ENCODE measurements around the gene SLC25A42. TPM values are rescaled to one million over a fixed set of nuclear protein-coding genes. Genes with fewer than 3 reads are reported as not detected.

SLC25A42 gene
- total and polyA plus RNA-seq, 7 donors, result 2.4 to 9.5 (median 7.8) TPM

- 84 to 86% methylated on average over 11 of the region's 11 CpGs for WGBS, 2 donors
- peaks cover 0 to 21% (median 0%) of the 10 kb centered on the region in 4 donors for H3K36me3 ChIP-seq
- intact Hi-C loops (cut with DNase I), result no loop called here
- TF ChIP-seq POLR2AphosphoS5 (IDR thresholded peaks at IDR 0.05) (no peak), EP300 (IDR thresholded peaks at IDR 0.05) (no peak), CTCF (IDR thresholded peaks at IDR 0.05) (no peak), POLR2A (IDR thresholded peaks at IDR 0.05) (no peak)
- no peak overlapping the region for H3K27ac ChIP-seq
- no peaks in the 10 kb centered on the region for H3K9me3 ChIP-seq
- H3K27me3 ChIP-seq, result no peaks in the 10 kb centered on the region
- H3K4me1 ChIP-seq, result no peaks in the 10 kb centered on the region
- no peak overlapping the region for H3K4me3 ChIP-seq
- no peak for DNase-seq
These were observed 31.9 kb downstream of the SLC25A42 start for GRCh38 chr19:19095691-19096090.

GRCh38 chr19:19096641-19097627 lies 33.1 kb downstream of the SLC25A42 start:
- H3K4me3 ChIP-seq, result no peak overlapping the region
- no peak for DNase-seq
- H3K27ac ChIP-seq, result no peak overlapping the region
- no peaks in the 10 kb centered on the region for H3K4me1 ChIP-seq
- intact Hi-C loops (cut with DNase I), result no loop called here
- H3K27me3 ChIP-seq, result no peaks in the 10 kb centered on the region
- TF ChIP-seq CTCF (IDR thresholded peaks at IDR 0.05) (no peak), EP300 (IDR thresholded peaks at IDR 0.05) (no peak), POLR2A (IDR thresholded peaks at IDR 0.05) (no peak), POLR2AphosphoS5 (IDR thresholded peaks at IDR 0.05) (no peak)
- no peaks in the 10 kb centered on the region for H3K9me3 ChIP-seq
- H3K36me3 ChIP-seq, result peaks cover 0 to 24% (median 0%) of the 10 kb centered on the region in 4 donors
- WGBS, 2 donors, result 61 to 85% methylated on average over 24 of the region's 24 CpGs

- peaks cover 0 to 24% (median 0%) of the 10 kb centered on the region in 4 donors for H3K36me3 ChIP-seq
- no peaks in the 10 kb centered on the region for H3K27me3 ChIP-seq
- WGBS, 2 donors, result 85 to 93% methylated on average over 9 of the region's 9 CpGs
- no peaks in the 10 kb centered on the region for H3K4me1 ChIP-seq
- no peak overlapping the region for H3K27ac ChIP-seq
- no peak for TF ChIP-seq POLR2AphosphoS5 (IDR thresholded peaks at IDR 0.05)
- no peak for TF ChIP-seq CTCF (IDR thresholded peaks at IDR 0.05)
- TF ChIP-seq EP300 (IDR thresholded peaks at IDR 0.05), result no peak
- TF ChIP-seq POLR2A (IDR thresholded peaks at IDR 0.05), result no peak
- intact Hi-C loops (cut with DNase I), result no loop called here
- no peak overlapping the region for H3K4me3 ChIP-seq
- no peak for DNase-seq
- no peaks in the 10 kb centered on the region for H3K9me3 ChIP-seq
These were observed 34.4 kb downstream of the SLC25A42 start for GRCh38 chr19:19098084-19098702.

GRCh38 chr19:19098703-19099632 lies 35.2 kb downstream of the SLC25A42 start:
- TF ChIP-seq CTCF (IDR thresholded peaks at IDR 0.05) (no peak), EP300 (IDR thresholded peaks at IDR 0.05) (no peak), POLR2AphosphoS5 (IDR thresholded peaks at IDR 0.05) (no peak)
- Histone ChIP-seq H3K4me1 (no peaks in the 10 kb centered on the region), H3K27ac (no peak overlapping the region), H3K27me3 (no peaks in the 10 kb centered on the region), H3K9me3 (no peaks in the 10 kb centered on the region), H3K4me3 (no peak overlapping the region), H3K36me3 (peaks cover 0 to 24% (median 0%) of the 10 kb centered on the region in 4 donors)
- intact Hi-C loops (cut with DNase I), result no loop called here
- DNase-seq, result no peak
- 84 to 90% methylated on average over 18 of the region's 18 CpGs for WGBS, 2 donors
